GM12873 (cell line): ENCODE results near the gene SND1.

Experiments used
- CTCF ChIP-seq: IDR thresholded peaks from 2 replicates; pipeline ENCODE4 v1.5.1; 2012; ENCODE audit warnings: low read depth, mild to moderate bottlenecking, moderate library complexity, low read length, control low read depth; ENCODE audit not compliant: insufficient read depth; ENCODE audit errors: missing control alignments

The SND1 gene

GRCh38 chr7:128108129-128108528 is 456.1 kb downstream of the SND1 start:
- TF ChIP-seq CTCF, result no peak

GRCh38 chr7:128108641-128109423 is 456.8 kb downstream of the SND1 start:
- no peak for TF ChIP-seq CTCF

GRCh38 chr7:128110641-128111364 is 458.8 kb downstream of the SND1 start:
- TF ChIP-seq CTCF, result no peak

- no peak for TF ChIP-seq CTCF
These were observed 460.2 kb downstream of the SND1 start for GRCh38 chr7:128112018-128112780.

- TF ChIP-seq CTCF, result no peak
These were observed 460.8 kb downstream of the SND1 start for GRCh38 chr7:128112781-128113221.

GRCh38 chr7:128113839-128114238 is 461.8 kb downstream of the SND1 start:
- TF ChIP-seq CTCF, result no peak

GRCh38 chr7:128114806-128115205 is 462.8 kb downstream of the SND1 start:
- TF ChIP-seq CTCF, result no peak
